CD4-positive, CD25-positive, alpha-beta regulatory T cell (primary cell): ENCODE results near the gene CCDC86. TPM values are rescaled to one million over a fixed set of nuclear protein-coding genes. Genes with fewer than 3 reads are reported as not detected.

Experiments
- ATAC-seq, 2 donors: fragments of 150-1000 bp; cut with Tn5 transposase; one replicate each; pipeline ENCODE4 v1.10.0; 2021; ENCODE audit warnings: low read depth in 2 of 2, moderate number of reproducible peaks in 2 of 2, moderate library complexity in 1 of 2
- DNase-seq, 3 donors: peaks; one replicate each; pipeline versions ENCODE4 v3.0.0 to v3.0.0-alpha.2; 2012 to 2022; ENCODE audit warnings: mixed read lengths in 1 of 3
- H3K27ac ChIP-seq: one replicate; pipeline ENCODE4 v1.7.0; 2013; ENCODE audit warnings: mild to moderate bottlenecking, low read length; ENCODE audit not compliant: insufficient read depth, poor library complexity, severe bottlenecking
- H3K27me3 ChIP-seq: one replicate; pipeline ENCODE4 v1.7.0; 2013; ENCODE audit warnings: low read length; ENCODE audit not compliant: control insufficient read depth, insufficient read depth
- H3K36me3 ChIP-seq: one replicate; pipeline ENCODE4 v1.7.0; 2013; ENCODE audit warnings: mild to moderate bottlenecking, low read length, moderate library complexity; ENCODE audit not compliant: control insufficient read depth, insufficient read depth
- H3K4me1 ChIP-seq: 2 replicates; pipeline ENCODE4 v1.7.0; 2013; ENCODE audit warnings: mild to moderate bottlenecking, low read length; ENCODE audit not compliant: insufficient read depth, control insufficient read depth, poor library complexity, severe bottlenecking
- H3K4me3 ChIP-seq: one replicate; pipeline ENCODE4 v1.7.0; 2013; ENCODE audit warnings: low read depth, mild to moderate bottlenecking, low read length, moderate library complexity
- H3K9me3 ChIP-seq, 2 experiments: 1 replicate in 1 of 2; 2 replicates in 1 of 2; pipeline ENCODE4 v1.7.0; 2013; ENCODE audit warnings: low read length in 2 of 2, mild to moderate bottlenecking in 1 of 2, moderate library complexity in 1 of 2; ENCODE audit not compliant: control insufficient read depth in 2 of 2
- H3K27ac Mint-ChIP-seq, 3 donors: one replicate each; pipeline ENCODE4 v1.8.0; 2020 to 2022; ENCODE audit warnings: mild to moderate bottlenecking in 3 of 3, mixed read lengths in 3 of 3, moderate library complexity in 2 of 3
- H3K27me3 Mint-ChIP-seq: one replicate; pipeline ENCODE4 v1.8.0; 2022; ENCODE audit warnings: mild to moderate bottlenecking, mixed read lengths
- H3K36me3 Mint-ChIP-seq: one replicate; pipeline ENCODE4 v1.8.0; 2020; ENCODE audit warnings: mixed read lengths
- H3K4me1 Mint-ChIP-seq, 4 donors: one replicate each; pipeline ENCODE4 v1.8.0; 2020 to 2022; ENCODE audit warnings: mixed read lengths in 4 of 4, mild to moderate bottlenecking in 1 of 4
- H3K4me3 Mint-ChIP-seq, 4 donors: one replicate each; pipeline ENCODE4 v1.8.0; 2020 to 2022; ENCODE audit warnings: mild to moderate bottlenecking in 4 of 4, mixed read lengths in 4 of 4, moderate library complexity in 3 of 4
- H3K9me3 Mint-ChIP-seq, 7 donors: one replicate each; pipeline ENCODE4 v1.8.0; 2020 to 2022; ENCODE audit warnings: mixed read lengths in 7 of 7, mild to moderate bottlenecking in 3 of 7, moderate library complexity in 2 of 7
- polyA plus RNA-seq, 4 donors: library from polyadenylated mRNA; unstranded; fragments of 300-500 nt; fragmentation: Illumina TruSeq; gene quantifications; one replicate each; pipeline ENCODE4 v1.2.3, GENCODE V29; 2021
- total RNA-seq: library from RNA; stranded (reverse); gene quantifications from one replicate; pipeline ENCODE4 v1.2.3, GENCODE V29; 2022

CCDC86 gene
- total and polyA plus RNA-seq, 5 donors from 2014 or later = 7.0 to 12.8 (median 8.8) TPM

DNA sequence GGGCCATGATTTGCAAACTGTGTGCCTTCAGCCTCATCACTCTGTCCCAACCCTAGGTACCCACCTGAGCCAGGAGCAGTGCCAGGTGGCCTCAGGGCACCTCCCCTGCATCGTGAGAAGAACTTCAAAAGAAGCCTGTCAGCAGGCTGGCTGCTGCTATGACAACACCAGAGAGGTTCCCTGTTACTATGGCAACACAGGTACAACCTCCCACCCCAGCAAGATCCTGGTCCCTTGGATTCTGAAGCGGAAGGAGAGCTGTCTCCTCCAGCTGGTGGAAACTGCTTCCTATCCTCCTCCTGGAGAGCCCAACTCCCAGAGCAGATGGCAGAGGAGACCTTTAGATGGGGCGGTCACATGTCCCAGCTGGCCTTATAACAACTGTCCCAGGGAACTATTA, 28.4 kb downstream of the CCDC86 start:
- Mint-ChIP-seq H3K4me1 (peaks cover 0 to 4% (median 1%) of the 10 kb centered on the region in 4 donors), H3K4me3 (no peak overlapping the region), H3K36me3 (no peaks in the 10 kb centered on the region), H3K27me3 (no peaks in the 10 kb centered on the region), H3K9me3 (peaks cover 0 to 1% (median 0%) of the 10 kb centered on the region in 7 donors), H3K27ac (no peak overlapping the region)
- H3K27ac ChIP-seq = no peak overlapping the region
- DNase-seq = no peak
- H3K4me1 ChIP-seq = no peaks in the 10 kb centered on the region
- H3K36me3 ChIP-seq = no peaks in the 10 kb centered on the region
- H3K27me3 ChIP-seq = no peaks in the 10 kb centered on the region
- H3K4me3 ChIP-seq = no peak overlapping the region
- no peaks in the 10 kb centered on the region for H3K9me3 ChIP-seq
- no peak for ATAC-seq

- Histone ChIP-seq H3K36me3 (no peaks in the 10 kb centered on the region), H3K27me3 (no peaks in the 10 kb centered on the region), H3K27ac (no peak overlapping the region), H3K4me3 (no peak overlapping the region), H3K9me3 (no peaks in the 10 kb centered on the region), H3K4me1 (no peaks in the 10 kb centered on the region)
- H3K36me3 Mint-ChIP-seq = no peaks in the 10 kb centered on the region
- ATAC-seq (peak in 1 of 2 donors; percentile 4), DNase-seq (no peak)
- peak overlapping the region in 2 of 3 donors; percentile 43 to 83 for H3K27ac Mint-ChIP-seq
- H3K4me3 Mint-ChIP-seq = no peak overlapping the region
- H3K9me3 Mint-ChIP-seq = no peaks in the 10 kb centered on the region
- H3K27me3 Mint-ChIP-seq = no peaks in the 10 kb centered on the region
- H3K4me1 Mint-ChIP-seq = peaks cover 0 to 4% (median 1%) of the 10 kb centered on the region in 4 donors
Measured at GRCh38 chr11:60870733-60871377, 28.9 kb downstream of the CCDC86 start.

GRCh38 chr11:60871378-60872061, 29.6 kb downstream of the CCDC86 start:
- peaks cover 0 to 4% (median 1%) of the 10 kb centered on the region in 4 donors for H3K4me1 Mint-ChIP-seq
- DNase-seq = peak in 1 of 3 donors; percentile 21
- H3K27ac Mint-ChIP-seq = peak overlapping the region in 1 of 3 donors; percentile 43

DNA sequence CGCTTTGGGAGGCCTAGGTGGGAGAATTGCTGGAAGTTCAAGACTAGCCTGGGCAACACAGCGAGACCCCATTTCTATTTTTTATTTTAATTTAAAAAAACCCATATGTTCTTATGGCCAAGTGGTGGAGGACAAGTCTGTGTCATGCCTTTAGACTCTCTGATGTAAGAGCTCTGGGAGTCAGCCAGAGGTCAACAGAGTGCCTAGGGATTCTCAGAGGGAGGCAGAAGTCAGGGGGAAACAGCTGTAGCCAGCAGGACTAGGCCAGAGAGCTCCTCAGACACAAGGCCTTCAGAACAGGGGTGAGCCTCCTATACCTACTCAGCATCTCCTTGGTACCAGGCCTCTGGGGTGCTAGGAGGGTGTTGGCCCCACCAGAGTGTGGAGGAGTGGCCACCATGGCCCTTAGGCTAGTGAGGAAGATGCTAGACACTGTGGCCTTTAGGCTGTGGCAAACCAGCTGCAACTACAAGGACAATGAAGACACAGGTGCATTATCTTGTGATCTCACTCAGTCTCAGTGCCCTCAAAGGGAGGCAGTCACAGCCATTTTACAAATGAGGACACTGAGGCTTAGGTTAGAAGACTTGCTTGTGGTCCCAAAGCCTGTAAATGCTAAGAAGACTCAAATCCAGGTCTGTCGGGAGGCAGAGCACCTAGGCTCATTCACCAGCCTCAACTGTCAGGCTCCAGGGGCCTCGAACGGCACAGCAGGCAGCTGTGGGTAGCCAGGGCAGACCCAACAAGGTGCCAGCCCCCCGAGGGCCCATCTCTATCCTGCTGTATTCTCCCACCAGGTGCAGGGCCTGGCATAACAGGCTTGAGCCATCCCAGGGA, 30.4 kb downstream of the CCDC86 start:
- no peak for DNase-seq
- Mint-ChIP-seq H3K36me3 (no peaks in the 10 kb centered on the region), H3K4me3 (no peak overlapping the region), H3K4me1 (peaks cover 0 to 4% (median 1%) of the 10 kb centered on the region in 4 donors), H3K9me3 (no peaks in the 10 kb centered on the region), H3K27ac (peak overlapping the region in 1 of 3 donors; percentile 42), H3K27me3 (no peaks in the 10 kb centered on the region)
- H3K4me1 ChIP-seq = no peaks in the 10 kb centered on the region
- ATAC-seq = no peak
- H3K27ac ChIP-seq = no peak overlapping the region
- no peaks in the 10 kb centered on the region for H3K36me3 ChIP-seq
- H3K27me3 ChIP-seq = no peaks in the 10 kb centered on the region
- H3K9me3 ChIP-seq = no peaks in the 10 kb centered on the region
- H3K4me3 ChIP-seq = no peak overlapping the region

More at GRCh38 chr11:60871378-60872061, 29.6 kb downstream of the CCDC86 start:
- H3K4me3 Mint-ChIP-seq = no peak overlapping the region
- H3K36me3 Mint-ChIP-seq = no peaks in the 10 kb centered on the region
- ATAC-seq = no peak
- H3K27me3 Mint-ChIP-seq = no peaks in the 10 kb centered on the region
- Histone ChIP-seq H3K4me3 (no peak overlapping the region), H3K4me1 (no peaks in the 10 kb centered on the region), H3K9me3 (no peaks in the 10 kb centered on the region), H3K27me3 (no peaks in the 10 kb centered on the region), H3K36me3 (no peaks in the 10 kb centered on the region), H3K27ac (no peak overlapping the region)
- no peaks in the 10 kb centered on the region for H3K9me3 Mint-ChIP-seq

DNA sequence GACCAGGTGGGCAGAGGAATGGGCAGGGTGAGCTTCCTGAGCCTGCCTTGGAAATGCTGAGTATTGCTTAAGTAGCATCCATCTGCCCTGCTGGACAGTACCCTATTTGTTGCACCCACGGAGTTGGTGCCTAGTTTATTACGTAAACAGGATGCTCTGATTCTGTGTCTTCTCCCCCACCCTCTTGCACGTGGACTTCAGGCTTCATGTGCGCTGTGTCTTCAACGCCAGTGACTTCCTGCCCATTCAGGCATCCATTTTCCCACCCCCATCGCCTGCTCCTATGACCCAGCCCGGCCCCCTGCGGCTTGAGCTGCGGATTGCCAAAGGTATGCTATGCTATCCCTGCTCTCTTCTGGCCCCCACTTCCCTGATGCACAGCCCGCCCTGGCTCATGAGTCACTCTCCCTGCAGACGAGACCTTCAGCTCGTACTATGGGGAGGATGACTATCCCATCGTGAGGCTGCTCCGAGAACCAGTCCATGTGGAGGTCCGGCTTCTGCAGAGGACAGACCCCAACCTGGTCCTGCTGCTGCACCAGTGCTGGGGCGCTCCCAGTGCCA, 31.1 kb downstream of the CCDC86 start:
- Mint-ChIP-seq H3K4me1 (peaks cover 0 to 5% (median 3%) of the 10 kb centered on the region in 4 donors), H3K4me3 (no peak overlapping the region), H3K27me3 (no peaks in the 10 kb centered on the region), H3K9me3 (no peaks in the 10 kb centered on the region), H3K27ac (peak overlapping the region in 2 of 3 donors; percentile 42 to 64), H3K36me3 (no peaks in the 10 kb centered on the region)
- H3K27ac ChIP-seq = no peak overlapping the region
- H3K9me3 ChIP-seq = no peaks in the 10 kb centered on the region
- no peaks in the 10 kb centered on the region for H3K27me3 ChIP-seq
- DNase-seq (peak in 1 of 3 donors; percentile 41), ATAC-seq (peak; percentile 22 to 33)
- H3K4me1 ChIP-seq = no peaks in the 10 kb centered on the region
- H3K4me3 ChIP-seq = no peak overlapping the region
- H3K36me3 ChIP-seq = no peaks in the 10 kb centered on the region

DNA sequence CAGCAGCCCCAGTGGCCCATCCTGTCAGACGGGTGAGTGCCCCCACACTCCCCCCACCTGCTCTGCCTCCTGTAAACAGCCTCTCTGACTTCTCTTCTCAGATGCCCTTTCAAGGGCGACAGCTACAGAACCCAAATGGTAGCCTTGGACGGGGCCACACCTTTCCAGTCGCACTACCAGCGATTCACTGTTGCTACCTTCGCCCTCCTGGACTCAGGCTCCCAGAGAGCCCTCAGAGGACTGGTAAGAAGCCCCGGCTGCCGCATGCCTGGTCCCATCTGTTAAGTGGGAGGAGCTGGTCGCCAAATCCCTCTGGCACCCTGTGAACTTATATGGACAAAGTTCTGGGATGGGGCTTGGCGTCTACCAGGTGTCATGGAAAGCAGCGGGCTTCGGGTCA, 31.6 kb downstream of the CCDC86 start:
- Histone ChIP-seq H3K36me3 (peaks cover under 1% of the 10 kb centered on the region), H3K27ac (no peak overlapping the region), H3K4me3 (no peak overlapping the region), H3K9me3 (no peaks in the 10 kb centered on the region), H3K27me3 (no peaks in the 10 kb centered on the region), H3K4me1 (no peaks in the 10 kb centered on the region)
- H3K27ac Mint-ChIP-seq = peak overlapping the region in 2 of 3 donors; percentile 4 to 52
- no peaks in the 10 kb centered on the region for H3K27me3 Mint-ChIP-seq
- peaks cover 0 to 5% (median 3%) of the 10 kb centered on the region in 4 donors for H3K4me1 Mint-ChIP-seq
- ATAC-seq = no peak
- H3K4me3 Mint-ChIP-seq = no peak overlapping the region
- DNase-seq = no peak
- H3K36me3 Mint-ChIP-seq = no peaks in the 10 kb centered on the region
- no peaks in the 10 kb centered on the region for H3K9me3 Mint-ChIP-seq
